ENCODE results near the gene YKT6.
"Not testable (repeated sequence)": the region's sequence is repeated elsewhere in the genome, so short reads cannot be mapped to it uniquely, and the experiment has no call there.

Gene YKT6

DNA sequence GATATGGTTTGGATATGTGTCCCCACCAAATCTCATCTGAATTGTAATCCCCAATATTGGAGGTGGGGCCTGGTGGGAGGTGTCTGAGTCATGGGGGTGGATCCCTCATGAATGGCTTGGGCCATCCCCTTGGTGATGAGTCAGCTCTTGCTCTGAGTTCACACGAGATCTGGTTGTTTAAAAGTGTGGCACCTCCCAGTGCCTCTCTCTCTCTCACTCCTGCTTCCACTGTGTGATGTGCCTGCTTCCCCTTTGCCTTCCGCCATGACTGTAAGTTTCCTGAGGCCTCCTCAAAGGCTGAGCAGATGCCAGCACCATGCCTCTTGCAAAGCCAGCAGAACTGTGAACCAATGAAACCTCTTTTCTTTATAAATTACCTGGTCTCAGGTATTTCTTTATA is 6.7 kb upstream of the YKT6 start:
- no peak for FAIRE-seq

DNA sequence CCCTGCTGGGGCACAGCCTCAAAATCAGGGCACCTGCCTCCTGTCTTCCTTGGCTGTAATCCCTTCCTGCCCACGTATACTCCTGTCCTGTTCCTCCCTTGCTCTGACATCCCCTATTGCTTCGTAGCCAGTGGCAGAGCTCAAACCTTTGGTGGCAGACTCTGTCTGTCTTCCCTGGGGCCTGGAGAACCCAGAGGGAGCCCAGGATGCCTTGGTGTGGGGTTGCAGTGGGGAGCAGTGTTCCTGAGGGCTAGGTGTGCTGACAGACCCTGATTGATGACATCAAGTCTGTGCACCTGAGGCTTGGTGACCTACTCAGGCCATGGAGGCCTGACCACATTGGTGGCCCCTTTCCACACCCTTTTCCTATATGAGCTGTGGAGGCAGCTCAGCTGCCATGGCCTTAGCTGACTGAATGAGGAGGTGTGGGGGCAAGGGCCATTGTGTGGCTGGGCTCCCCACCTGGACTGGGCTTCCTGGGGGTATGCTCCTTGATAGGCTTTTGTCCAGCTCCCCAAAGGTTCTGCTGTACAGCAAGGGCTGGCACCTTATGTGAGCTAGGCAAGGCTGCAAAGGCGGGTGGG is 6.1 kb upstream of the YKT6 start:
- no peak for FAIRE-seq

DNA sequence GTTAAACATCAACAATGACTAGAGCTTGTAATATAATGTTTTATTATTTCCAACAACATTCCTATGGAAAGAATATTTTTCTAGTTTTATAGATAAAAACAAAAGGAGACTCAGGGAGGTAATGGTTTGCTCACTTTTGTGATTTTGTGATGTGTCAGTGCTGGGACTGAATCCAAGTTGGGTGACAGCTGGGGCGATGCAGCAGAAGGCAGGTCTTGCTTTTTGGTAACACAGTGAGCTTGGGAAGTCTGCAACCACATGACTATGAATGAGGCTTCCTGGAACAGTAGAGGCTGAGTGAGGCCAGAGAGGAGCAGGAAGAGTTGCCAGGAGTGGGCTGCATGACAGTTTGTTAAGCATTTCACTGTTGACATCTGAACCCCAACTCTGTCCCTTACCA is 4.9 kb upstream of the YKT6 start:
- FAIRE-seq = no peak

DNA sequence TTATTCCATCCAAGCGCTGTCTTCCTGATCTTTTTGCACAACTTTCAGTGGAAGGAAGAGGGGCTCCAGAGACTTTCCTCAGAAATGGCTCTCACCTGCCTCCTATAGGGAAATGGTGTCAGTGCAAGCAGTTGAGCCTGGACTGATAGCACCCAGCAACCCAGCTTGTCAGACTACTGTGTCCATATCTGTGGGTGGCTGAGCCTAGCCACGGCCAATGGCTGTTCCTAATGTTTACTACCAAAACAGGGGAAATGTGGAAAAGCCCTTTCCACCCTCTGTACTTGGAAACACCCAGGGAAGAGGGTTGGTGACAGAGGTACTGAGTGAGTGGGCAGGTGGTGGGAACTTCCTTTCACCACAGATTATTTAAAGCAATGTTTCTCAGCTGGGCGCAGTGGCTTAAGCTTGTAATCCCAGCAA is 4.3 kb upstream of the YKT6 start:
- no peak for FAIRE-seq

DNA sequence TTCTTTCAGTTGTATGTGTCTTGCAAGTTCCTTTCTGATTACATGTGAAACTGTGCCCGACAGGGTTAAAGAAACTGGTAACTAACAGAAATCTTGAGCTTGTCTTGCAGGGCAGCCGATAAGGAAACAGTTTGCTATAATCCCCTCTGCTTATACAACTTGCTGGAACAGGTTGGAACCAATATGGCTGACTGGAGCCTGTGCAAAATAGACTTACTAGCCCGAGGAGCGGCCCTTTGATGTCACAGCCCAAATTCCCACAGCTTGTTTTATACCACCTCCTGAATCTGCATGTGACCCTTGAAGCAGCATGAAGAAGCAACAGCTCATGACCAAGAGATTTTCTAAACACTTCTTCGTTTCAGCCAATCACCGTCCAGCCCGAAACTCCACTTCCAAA is 3.3 kb upstream of the YKT6 start:
- FAIRE-seq = no peak

DNA sequence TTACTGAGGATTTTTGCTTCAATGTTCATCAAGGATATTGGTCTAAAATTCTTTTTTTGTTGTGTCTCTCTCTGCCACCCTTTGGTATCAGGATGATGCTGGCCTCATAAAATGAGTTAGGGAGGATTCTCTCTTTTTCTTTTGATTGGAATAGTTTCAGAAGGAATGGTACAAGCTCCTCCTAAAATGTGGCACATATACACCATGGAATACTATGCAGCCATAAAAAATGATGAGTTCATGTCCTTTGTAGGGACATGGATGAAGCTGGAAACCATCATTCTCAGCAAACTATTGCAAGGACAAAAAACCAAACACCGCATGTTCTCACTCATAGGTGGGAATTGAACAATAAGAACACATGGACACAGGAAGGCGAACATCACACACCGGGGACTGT is 615 bp upstream of the YKT6 start:
- not testable (repeated sequence) for FAIRE-seq

DNA sequence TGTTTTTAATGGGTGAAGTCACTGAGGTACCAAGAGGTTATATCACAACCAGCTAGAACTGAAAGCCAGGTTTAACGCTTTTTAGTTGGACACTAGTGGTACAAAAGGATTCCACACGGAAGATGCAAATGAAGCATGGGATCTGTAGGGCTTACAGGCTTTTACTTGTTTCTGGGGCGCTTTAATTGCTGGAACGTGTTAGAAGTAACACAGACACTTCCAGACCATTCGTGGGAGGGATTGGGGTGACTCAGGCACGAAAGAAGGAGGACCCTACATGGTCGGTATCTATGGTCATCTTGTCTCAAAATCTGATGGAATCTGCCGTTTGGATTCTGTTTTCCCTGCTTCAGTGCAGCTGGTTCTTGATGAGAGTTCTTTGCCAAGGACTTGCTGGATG is 1.0 kb downstream of the YKT6 start:
- no peak for FAIRE-seq

DNA sequence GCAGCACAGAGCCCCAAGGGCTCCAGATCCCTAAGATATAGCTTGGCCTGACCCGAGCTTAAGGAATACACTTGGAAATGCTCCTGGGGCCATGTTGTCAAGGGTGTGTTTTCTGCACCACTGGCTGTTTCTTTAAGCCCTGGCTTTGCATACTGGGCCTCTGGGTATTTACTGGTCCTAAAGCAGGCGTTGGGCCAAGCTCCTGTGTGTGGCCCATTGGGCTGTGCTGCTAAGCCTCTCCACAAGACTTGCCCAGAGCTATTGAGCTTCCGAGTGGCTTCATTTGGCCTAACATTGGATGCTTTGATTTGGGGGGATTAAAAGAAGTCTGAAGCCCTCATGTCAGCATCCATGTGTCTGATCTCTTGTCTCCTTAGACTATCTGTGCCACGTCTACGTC is 5.2 kb downstream of the YKT6 start:
- no peak for FAIRE-seq

DNA sequence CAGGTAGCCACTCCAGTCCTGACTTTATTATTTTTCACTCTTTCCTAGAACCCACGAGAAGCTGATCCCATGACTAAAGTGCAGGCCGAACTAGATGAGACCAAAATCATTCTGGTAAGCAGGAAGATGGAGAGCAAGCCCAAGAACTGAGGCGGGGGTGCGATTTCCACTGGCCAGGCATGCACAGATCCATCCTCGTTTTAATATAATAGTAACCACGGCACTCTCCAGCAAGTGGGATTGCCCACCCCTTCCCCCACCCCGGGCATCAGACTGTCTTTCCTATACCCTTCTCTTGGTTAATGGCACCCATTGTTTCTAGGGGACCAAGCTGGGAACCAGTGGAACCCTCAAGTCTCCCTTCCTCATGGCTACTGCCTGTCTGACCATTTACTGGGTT is 7.3 kb downstream of the YKT6 start:
- FAIRE-seq = no peak

DNA sequence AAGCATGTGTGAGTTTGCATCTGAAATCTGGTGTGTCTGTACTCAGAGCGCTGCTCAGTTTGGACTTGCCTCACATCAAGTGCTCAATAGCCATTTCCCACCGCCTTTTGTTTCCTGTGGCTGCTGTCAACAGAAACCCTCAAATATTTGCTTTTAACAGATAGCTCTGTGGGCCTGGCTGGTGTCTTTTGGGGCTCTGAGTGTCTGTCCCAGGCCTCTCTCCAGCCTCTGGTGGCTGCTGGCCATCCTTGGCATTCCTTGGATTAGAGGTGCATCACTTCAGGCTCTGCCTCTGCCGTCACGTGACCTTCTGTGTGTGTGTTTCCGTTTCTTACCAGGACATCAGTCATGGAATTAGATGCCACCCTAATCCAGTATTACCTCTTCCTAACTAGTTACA is 9.3 kb downstream of the YKT6 start:
- FAIRE-seq = no peak

DNA sequence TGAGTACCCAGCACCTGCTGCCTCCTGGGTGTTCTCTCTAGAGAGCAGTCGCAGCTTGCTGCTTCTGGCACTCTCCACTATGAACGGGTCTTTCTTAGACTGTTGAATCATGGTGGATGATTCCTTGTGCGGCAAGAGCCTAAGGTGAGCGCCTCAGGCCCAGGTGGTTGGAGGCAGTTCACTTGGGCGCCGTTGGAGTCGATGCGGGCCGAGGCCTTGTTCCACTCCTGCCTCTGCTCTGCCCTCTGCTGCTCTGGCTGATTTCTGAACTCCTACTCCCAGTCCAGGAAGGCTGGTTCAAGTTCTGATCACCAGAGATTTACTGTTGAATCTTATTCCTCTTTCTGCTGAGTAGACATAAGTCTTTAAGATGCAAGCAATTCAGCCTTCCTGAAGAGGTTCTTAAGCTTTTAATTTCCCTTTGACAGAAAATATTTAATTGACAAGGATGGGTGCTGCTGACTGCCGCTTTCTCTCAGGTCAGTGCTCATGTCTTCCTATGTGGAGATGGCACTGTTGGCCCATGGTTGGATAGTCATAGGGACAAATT is 10.4 kb downstream of the YKT6 start:
- FAIRE-seq = no peak

DNA sequence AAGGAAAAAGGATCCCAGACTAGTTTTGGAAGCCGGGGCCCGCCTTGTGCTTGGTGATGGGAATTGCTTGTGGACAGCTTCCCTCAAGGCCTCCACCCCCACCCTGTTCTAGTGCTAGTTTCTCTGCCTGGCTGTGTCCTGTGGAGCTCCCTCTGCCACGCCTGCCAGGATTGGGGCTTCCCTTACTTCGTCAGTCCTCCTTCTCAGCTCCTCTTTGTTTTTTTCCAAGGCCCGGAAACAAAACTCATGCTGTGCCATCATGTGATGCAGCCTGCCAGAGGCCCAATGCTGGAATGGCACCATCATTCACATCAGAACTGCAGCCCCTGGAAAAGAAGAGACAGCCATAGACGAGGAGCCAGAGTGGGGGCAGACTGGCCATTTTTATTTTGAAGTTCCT is 11.2 kb downstream of the YKT6 start:
- FAIRE-seq = no peak

DNA sequence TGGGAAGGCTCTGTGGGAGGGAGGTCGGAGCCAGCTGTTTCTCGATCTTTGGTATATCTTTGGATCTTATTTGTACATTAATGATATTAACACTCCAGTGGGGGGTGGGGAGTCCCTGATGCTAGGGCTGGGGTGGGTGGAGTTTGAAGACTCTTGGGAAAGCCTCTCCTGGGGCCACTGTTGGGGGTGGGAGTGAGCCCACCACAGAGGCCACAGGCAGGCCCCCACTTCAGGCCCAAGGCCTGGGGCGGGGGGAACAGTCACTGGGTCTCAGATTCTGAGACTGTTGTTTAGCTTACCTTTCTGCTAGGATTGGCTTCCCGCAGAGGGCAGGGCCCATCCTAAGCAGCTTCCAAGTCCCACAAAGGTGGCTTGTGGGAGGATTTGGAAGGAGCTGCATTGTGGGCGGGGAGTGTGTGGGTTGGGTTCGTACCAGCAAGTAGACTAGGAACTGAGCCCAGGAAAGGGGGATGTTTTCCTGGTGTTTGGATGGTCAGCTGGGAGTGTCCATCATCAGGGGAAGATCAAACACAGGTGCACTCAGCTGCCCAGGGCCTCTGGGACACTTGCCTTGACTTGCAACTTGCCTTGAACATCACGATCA is 11.9 kb downstream of the YKT6 start:
- FAIRE-seq = no peak

DNA sequence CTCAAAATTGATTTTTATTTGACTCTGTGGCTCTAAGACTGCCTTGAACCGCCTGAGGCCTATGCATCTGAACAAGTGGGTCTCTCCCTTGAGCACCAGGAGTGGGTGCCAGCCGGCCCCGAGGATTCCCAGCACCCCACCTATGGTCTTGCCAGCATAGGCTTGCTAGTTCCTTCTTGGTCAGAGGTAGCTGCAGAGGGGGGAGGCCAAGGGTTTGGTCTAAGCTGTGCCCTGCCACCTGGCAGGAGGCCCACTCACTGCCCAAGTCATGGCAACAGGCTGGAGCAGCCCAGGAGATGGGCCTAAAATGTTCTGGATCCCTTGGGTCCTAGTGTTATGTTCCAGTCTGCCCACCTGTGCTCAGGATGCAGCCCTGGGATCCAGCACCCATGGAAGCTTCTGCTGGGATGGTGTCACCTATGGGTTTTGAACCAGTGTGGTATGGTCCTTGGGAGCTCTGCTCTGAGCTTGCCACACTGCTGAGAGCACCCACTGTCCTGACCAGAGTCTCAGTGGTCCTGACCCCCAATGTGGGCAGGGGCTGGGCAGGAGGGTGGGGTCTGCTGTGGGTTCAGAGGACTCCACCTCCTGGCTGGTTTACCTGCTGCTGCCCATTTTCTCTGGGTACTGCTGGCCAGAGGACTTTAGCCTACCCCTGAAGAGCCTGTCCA is 12.6 kb downstream of the YKT6 start:
- FAIRE-seq = no peak

DNA sequence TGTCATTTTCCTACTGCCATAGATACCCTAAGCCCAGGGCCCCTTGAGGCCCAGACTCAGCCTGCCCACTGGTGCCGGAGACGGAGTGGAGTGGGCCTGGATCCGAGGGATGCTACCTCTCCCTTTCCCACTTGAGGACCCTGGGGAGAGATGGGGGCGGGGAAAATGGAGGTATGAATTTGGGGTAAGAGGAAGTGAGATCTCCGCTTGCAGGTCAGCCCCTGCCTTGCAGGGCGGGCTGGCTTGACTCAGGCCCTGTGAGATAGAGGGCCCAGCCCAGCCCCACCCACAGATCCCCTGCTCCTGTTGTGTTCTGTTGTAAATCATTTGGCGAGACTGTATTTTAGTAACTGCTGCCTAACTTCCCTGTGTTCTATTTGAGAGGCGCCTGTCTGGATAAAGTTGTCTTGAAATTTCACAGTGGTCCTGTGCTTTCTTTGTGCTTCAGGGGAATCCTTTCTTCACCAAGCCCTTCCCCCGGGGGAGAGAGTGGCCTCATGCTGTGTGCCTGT is 13.2 kb downstream of the YKT6 start:
- no peak for FAIRE-seq

DNA sequence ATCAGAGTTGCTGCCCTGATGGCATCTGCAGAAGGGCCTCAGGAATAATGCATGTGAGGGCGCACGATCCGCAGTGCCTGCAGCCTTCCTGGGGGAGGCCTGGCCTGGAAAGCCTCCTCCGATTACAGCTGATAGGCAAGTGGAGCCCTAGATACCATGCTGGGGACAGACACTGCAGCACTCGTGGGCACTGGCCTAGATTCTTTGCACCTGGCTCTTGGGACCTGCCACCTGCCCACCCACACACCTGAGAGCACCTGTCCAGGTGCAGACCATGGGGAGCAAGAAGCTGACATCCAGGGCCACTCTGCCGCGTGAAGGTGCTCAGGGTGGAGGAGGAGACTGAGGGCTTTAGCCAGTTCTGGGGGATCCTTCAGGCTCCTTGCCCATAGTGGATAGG is 14.8 kb downstream of the YKT6 start:
- no peak for FAIRE-seq

DNA sequence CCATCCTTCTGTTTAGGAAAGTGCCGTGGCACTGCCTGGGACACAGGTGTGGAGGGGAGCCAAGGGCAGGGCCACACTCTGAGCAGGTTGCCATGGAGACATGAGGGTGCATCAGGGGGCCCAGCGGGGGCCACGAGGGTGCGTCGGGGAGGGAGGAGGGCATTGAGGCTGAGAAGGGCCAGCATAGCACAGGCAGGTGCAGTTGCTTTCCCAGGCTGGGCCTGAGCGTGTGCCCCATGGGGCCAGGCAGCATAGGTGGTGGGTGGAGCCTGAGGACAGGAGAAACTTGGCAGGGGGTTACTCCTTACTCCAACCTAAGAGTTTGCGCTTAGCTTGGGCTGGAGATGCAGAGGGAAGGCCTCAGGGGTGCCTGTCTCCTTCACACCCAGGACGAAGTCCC is 15.2 kb downstream of the YKT6 start:
- no peak for FAIRE-seq

DNA sequence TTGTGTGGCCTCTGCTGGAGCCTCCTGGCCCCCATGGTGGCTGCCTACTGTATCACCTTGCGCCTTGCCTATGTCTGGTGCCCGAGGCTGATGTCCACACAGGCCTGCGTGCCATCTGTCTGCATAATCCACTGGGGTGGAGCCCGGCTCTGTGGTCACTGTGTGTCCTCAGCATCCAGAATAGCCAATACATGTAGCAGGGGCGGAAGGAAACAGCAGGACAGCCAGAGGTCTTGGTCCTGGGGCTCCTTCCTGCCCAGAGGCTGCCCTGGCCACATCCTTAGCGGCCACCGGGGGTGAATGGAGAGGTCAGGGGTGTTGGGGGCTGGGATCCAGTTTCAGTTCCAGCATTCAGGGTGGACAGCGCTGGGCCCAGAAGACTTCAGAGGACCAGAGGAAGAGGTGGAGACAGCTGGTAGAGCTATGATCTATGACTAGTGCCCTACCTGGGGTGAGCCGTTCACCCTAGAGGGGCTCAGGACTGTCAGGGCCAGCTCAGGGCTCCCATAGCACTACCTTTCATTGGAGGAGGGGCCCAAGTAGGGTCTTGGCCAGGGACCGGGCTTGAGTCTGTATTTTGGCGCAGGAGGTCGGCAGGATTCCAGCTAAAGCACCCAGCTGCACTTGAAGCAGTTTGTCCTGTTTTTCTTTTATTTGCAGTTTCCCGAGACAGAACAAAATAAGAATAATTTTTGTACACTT is 15.9 kb downstream of the YKT6 start:
- FAIRE-seq = no peak

DNA sequence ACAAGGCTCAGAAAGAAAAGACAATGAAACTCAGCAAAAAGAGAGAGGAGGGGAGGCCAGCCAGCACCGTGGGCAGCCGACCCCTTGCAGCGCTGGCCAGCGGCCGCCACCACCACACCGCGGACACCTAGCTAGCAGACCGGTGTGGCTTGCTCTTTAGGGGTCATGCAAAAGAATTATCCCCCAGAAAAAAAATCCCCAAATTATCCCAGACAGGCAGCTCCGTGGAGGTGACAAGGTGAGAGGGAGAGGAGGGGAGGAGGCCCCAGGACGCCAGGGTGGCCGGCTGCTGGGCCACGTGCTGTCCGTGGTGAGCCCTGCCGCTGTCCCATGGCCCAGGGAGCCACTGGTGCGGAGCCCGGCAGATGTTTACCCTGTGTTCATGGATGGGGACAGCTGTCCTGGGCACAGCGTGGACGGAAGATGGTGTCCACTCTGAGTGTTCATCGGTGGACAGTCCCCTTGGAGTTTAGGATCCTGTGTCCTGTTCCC is 16.5 kb downstream of the YKT6 start:
- no peak for FAIRE-seq

DNA sequence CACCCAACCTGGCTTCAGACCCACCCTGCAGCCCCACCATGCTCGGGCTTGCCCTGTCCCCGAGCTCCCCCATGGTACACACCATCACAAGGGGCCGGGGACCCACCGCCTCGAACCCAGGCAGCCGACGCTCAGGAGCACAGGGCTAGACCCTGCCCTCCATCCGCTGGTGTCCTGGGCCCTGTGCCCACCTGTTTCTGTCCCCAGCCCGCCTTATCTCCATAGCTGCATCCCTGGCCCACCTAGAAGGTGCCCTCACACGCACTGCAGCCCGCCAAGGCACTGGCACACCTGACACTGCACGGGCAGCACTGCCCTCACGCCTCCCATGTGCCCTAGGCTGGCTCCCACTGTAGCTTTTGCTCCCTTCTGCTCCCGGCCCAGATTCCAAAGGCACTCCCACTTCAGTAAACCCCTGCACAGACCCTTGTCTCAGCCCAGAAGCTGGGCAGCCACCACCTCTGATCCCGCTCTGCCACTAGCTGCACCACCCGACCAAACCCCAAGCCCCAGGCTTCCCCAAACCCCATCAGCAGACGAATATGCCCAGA is 17.1 kb downstream of the YKT6 start:
- FAIRE-seq = no peak

DNA sequence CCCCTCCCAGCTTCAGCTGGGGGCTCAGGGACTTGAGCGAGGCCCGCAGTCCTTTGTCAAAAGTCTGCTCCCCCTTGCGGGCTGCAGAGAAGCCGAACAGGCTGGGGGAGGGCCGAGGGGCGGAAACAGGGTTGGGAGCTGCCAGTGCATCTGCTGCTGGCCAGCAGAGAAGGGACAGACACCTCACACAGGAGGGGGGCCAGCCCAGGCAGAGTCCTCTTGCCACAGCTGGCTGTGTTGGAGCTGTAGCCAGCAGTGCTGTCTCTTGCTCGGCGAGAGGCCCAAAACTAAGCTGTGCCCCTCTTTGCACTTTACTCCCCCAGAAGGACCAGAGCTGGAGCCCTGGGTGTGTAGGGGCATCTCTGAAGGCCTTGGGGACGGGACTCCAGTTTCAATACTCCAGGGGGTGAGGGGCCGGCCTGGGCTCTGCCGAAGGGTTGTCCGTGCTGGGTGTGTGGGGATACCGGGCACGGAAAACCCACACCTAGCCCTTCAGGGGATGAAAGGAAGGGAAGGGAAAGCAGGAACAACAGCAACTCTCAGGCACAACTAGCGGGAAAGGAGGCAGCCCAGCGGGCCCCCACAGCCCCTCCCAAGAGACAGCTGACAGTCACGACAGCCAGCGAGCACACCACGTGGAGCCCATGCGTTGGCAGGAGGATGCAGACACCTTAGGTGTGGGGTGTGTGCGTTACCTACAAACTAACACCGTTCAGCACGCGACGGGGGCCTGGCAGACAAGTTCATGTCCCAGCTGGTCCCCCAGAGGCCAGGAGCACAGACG is 17.8 kb downstream of the YKT6 start:
- FAIRE-seq = no peak

DNA sequence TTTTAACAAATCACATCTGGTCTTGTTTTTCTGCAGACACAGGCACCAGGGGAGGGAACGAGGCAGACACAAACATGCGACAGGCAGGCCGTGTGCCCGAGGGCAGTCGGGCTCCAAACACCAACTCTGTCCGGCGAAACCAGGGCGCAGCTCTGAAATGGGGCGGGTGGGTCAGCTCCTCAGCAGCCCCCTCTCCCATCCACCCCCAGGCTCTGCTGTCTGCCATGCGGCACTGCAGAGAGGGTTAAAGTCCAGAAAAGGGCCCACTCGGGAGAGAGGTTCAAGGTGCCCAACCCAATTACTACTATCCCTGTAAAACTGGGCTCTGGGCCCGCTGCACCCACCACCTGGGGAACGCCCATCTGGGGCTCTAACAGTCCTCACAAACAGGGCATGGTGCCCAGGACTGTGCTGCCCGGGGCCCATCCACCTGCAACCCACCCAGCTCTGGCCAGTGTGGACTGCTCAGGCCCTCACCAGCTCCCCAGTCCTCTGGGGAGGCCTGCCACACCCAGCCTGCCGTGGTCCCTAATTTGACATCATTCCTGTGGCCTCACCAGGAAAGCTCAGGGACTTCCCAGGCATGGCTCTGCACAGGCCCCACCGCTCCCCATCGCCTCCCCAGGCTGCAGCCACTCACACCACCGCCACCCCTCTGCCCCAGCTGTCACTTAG is 18.7 kb downstream of the YKT6 start:
- no peak for FAIRE-seq

All from endometrium (tissue), 2 donors.